ENCODE data around the gene HACD3. TPM values are rescaled to one million over a fixed set of nuclear protein-coding genes. Genes with fewer than 3 reads are reported as not detected.

Gene HACD3
- total and polyA plus RNA-seq, 9 of the 15 experiments (the other 6 are each of a cell fraction or from before 2014, with no cell fraction given), result 48.1 to 117 (median 72.8) TPM

DNA sequence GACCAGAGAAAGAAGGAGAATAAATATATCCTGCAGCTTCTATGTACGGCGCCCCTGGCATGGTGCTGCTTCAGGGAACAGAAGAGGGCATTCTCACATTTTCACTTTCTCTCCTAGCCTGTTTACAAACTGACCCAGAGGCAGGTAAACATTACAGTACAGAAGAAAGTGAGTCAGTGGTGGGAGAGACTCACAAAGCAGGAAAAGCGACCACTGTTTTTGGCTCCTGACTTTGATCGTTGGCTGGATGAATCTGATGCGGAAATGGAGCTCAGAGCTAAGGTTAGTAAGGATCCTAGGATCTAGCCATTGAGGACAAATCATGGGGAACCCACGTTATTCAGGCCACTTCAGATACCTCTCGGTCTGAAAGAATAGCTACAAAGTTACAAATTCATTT lies 26.4 kb downstream of the HACD3 start (continued):
- TF ChIP-seq CBFB (CRISPR knock-in tag; IDR thresholded peaks at IDR 0.05) (no peak), KAT2B (IDR thresholded peaks at IDR 0.05; ENCODE audit: low read depth, low read length) (no peak), TCF7L2 (IDR thresholded peaks at IDR 0.05; ENCODE audit: low read depth, low read length) (no peak), BCL6 (CRISPR knock-in tag; IDR thresholded peaks at IDR 0.05) (no peak), PHB (CRISPR knock-in tag; IDR thresholded peaks at IDR 0.05) (no peak), HCFC1 (IDR thresholded peaks at IDR 0.05; ENCODE audit: low read depth, low read length) (no peak), SMARCC2 (IDR thresholded peaks at IDR 0.05; ENCODE audit: low read depth) (no peak), SFPQ (IDR thresholded peaks at IDR 0.05; ENCODE audit: low read depth, low read length) (no peak), CXXC5 (CRISPR knock-in tag; IDR thresholded peaks at IDR 0.05) (no peak)

GRCh38 chr15:65558336-65558735 lies 28.1 kb downstream of the HACD3 start:
- Histone ChIP-seq H3K27ac (ENCODE audit: extremely low read depth, low read depth, low read length) (no peak overlapping the region), H3K9ac (ENCODE audit: insufficient read depth in 1 of 2, low read depth in 2 of 2, low read length in 2 of 2) (no peak overlapping the region), H3K9me3 (replicated peaks; ENCODE audit: control insufficient read depth, insufficient read depth, low read depth, low read length) (no peaks in the 10 kb centered on the region), H2AFZ (ENCODE audit: low read depth, low read length) (no peak overlapping the region), H3K4me3 (no peak overlapping the region), H3K36me3 (ENCODE audit: control insufficient read depth, insufficient read depth, low read length) (peaks cover 90% of the 10 kb centered on the region), H3K27me3 (ENCODE audit: control insufficient read depth in 2 of 2, insufficient read depth in 2 of 2, low read length in 2 of 2) (no peaks in the 10 kb centered on the region), H3K79me2 (ENCODE audit: control insufficient read depth, insufficient read depth, low read length) (peaks cover 9% of the 10 kb centered on the region), H3K4me1 (replicated peaks in 1 of 2; ENCODE audit: control insufficient read depth in 2 of 2, insufficient read depth in 2 of 2, low read length in 2 of 2) (no peaks in the 10 kb centered on the region), H3K9me1 (ENCODE audit: control insufficient read depth, insufficient read depth, low read length) (no peaks in the 10 kb centered on the region), H4K20me1 (replicated peaks; ENCODE audit: control insufficient read depth, insufficient read depth, low read length) (0 out of 2 replicates have a peak, but pooled peaks cover 3% of the 10 kb centered on the region), H3K4me2 (ENCODE audit: insufficient read depth, low read length) (no peak overlapping the region)
- FAIRE-seq (no peak), DNase-seq (ENCODE audit: extremely low read depth in 1 of 4, low spot score in 3 of 4) (no peak), ATAC-seq (no peak)
- ChIA-PET CTCF (ENCODE audit: low intra/inter-chr PET ratio) (no interaction called here), POLR2A (interaction anchor here (0.8 kb wide), 1 partner anchor 9 kb away, joined by 3 read pairs; no protein-coding TSS in a partner anchor)
- no TSS peak for BruUV-seq (replicated peaks)
- intact Hi-C loops (cut with micrococcal nuclease) (no loop called here), in situ Hi-C loops (cut with MboI) (no loop called here)
- 90% methylated on average over 5 of the region's 5 CpGs for WGBS (ENCODE audit: insufficient coverage, low coverage, missing lambda C conversion rate)
- no peak for TF ChIP-seq E2F6 (IDR thresholded peaks at IDR 0.05; ENCODE audit: borderline replicate concordance in 1 of 2, extremely low read depth in 1 of 2, insufficient read depth in 1 of 2, insufficient read length in 1 of 2, low read depth in 1 of 2, low read length in 1 of 2, poor library complexity in 1 of 2, severe bottlenecking in 1 of 2)

Measured in K562 (cell line).